Parathyroid adenoma (tissue), 2 donors: ENCODE measurements around the gene ST6GALNAC4.

Source experiments
- H2AFZ ChIP-seq: fragments of 300-600 bp; sonication (generic); one replicate; pipeline ENCODE4 v1.7.0; 2017; ENCODE audit warnings: antibody characterized with exemption, mild to moderate bottlenecking
- H3K27ac ChIP-seq: fragments of 300-600 bp; sonication (generic); one replicate; pipeline ENCODE4 v1.7.0; 2017
- H3K27me3 ChIP-seq: fragments of 300-600 bp; sonication (generic); one replicate; pipeline ENCODE4 v1.7.0; 2017; ENCODE audit warnings: low read length; ENCODE audit not compliant: control insufficient read depth, insufficient read depth
- H3K36me3 ChIP-seq: fragments of 300-600 bp; sonication (generic); one replicate; pipeline ENCODE4 v1.7.0; 2017; ENCODE audit warnings: low read length; ENCODE audit not compliant: control insufficient read depth, insufficient read depth
- H3K4me1 ChIP-seq: fragments of 300-600 bp; sonication (generic); one replicate; pipeline ENCODE4 v1.7.0; 2017; ENCODE audit warnings: control low read depth
- H3K4me2 ChIP-seq: fragments of 300-600 bp; sonication (generic); one replicate; pipeline ENCODE4 v1.7.0; 2017; ENCODE audit warnings: low read length
- H3K4me3 ChIP-seq: fragments of 300-600 bp; sonication (generic); one replicate; pipeline ENCODE4 v1.7.0; 2017; ENCODE audit warnings: low read depth, low read length
- H3K79me2 ChIP-seq: fragments of 300-600 bp; sonication (generic); one replicate; pipeline ENCODE4 v1.7.0; 2017; ENCODE audit warnings: control low read depth
- H3K9ac ChIP-seq: fragments of 300-600 bp; sonication (generic); one replicate; pipeline ENCODE4 v1.7.0; 2017; ENCODE audit warnings: mild to moderate bottlenecking
- H3K9me3 ChIP-seq: fragments of 300-600 bp; sonication (generic); one replicate; pipeline ENCODE4 v1.7.0; 2017; ENCODE audit warnings: low read length; ENCODE audit not compliant: control insufficient read depth
- TF ChIP-seq, protein P1 (sequence below): fragments of 300-600 bp; sonication (generic); IDR thresholded peaks from one replicate; pipeline ENCODE4 v1.7.0; 2017; ENCODE audit warnings: antibody characterized with exemption, mild to moderate bottlenecking
- donor health status: primary hyperparathyroidism.

ST6GALNAC4 gene

DNA sequence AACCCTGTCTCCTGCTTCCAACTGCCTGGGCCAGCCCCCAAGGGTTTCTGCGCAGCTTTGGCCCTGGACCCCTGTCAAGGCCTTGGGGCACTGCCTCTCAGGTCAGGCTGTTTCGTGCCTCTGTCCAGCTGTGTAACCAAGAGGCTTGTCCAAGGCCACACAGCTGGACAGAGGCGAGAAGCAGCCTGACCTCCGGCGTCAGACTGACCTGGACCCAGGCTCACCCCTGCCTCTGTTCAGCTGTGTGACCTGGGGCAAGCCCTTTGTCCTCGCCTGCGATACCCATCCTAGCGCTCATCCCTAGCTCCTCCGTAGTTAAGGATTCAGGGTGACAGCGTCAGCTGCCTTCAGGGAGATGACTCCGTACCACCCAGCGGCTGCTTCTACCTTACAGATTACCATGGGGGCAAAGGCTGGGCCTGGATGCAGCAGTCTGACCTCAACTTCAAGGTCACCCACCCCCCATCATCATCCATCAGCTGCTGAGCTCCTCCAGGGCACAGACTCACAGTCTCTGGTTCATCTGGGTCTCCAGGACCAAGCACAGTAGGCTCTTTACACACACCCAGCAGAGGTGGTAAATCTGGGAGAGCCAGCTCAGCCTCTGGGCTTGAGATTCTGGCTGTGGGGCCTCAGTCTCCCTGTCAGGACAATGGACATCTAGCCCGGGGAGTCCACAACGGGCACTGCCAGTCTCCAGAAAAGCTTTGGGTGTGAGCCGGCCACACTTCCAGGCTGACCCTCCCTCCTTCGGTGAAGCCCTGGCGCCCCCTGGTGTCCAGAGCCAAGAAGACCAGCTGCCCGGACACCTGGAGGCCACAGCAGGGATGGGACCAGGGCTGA, 47.3 kb downstream of the ST6GALNAC4 start:
- Histone ChIP-seq H2AFZ (no peak overlapping the region), H3K4me2 (no peak overlapping the region), H3K27ac (no peak overlapping the region), H3K9ac (no peak overlapping the region), H3K79me2 (no peaks in the 10 kb centered on the region), H3K4me3 (no peak overlapping the region), H3K9me3 (no peaks in the 10 kb centered on the region), H3K27me3 (no peaks in the 10 kb centered on the region), H3K36me3 (no peaks in the 10 kb centered on the region), H3K4me1 (peaks cover 11% of the 10 kb centered on the region)
- TF ChIP-seq, protein P1, sequence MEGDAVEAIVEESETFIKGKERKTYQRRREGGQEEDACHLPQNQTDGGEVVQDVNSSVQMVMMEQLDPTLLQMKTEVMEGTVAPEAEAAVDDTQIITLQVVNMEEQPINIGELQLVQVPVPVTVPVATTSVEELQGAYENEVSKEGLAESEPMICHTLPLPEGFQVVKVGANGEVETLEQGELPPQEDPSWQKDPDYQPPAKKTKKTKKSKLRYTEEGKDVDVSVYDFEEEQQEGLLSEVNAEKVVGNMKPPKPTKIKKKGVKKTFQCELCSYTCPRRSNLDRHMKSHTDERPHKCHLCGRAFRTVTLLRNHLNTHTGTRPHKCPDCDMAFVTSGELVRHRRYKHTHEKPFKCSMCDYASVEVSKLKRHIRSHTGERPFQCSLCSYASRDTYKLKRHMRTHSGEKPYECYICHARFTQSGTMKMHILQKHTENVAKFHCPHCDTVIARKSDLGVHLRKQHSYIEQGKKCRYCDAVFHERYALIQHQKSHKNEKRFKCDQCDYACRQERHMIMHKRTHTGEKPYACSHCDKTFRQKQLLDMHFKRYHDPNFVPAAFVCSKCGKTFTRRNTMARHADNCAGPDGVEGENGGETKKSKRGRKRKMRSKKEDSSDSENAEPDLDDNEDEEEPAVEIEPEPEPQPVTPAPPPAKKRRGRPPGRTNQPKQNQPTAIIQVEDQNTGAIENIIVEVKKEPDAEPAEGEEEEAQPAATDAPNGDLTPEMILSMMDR: peak; percentile 67

- Histone ChIP-seq H3K27ac (no peak overlapping the region), H3K36me3 (no peaks in the 10 kb centered on the region), H3K79me2 (no peaks in the 10 kb centered on the region), H3K9me3 (no peaks in the 10 kb centered on the region), H3K4me2 (no peak overlapping the region), H3K27me3 (no peaks in the 10 kb centered on the region), H3K9ac (no peak overlapping the region), H2AFZ (no peak overlapping the region), H3K4me1 (peaks cover 11% of the 10 kb centered on the region), H3K4me3 (no peak overlapping the region)
- TF ChIP-seq, protein P1: no peak
Observed at GRCh38 chr9:127868278-127868902, 48.5 kb downstream of the ST6GALNAC4 start.

DNA sequence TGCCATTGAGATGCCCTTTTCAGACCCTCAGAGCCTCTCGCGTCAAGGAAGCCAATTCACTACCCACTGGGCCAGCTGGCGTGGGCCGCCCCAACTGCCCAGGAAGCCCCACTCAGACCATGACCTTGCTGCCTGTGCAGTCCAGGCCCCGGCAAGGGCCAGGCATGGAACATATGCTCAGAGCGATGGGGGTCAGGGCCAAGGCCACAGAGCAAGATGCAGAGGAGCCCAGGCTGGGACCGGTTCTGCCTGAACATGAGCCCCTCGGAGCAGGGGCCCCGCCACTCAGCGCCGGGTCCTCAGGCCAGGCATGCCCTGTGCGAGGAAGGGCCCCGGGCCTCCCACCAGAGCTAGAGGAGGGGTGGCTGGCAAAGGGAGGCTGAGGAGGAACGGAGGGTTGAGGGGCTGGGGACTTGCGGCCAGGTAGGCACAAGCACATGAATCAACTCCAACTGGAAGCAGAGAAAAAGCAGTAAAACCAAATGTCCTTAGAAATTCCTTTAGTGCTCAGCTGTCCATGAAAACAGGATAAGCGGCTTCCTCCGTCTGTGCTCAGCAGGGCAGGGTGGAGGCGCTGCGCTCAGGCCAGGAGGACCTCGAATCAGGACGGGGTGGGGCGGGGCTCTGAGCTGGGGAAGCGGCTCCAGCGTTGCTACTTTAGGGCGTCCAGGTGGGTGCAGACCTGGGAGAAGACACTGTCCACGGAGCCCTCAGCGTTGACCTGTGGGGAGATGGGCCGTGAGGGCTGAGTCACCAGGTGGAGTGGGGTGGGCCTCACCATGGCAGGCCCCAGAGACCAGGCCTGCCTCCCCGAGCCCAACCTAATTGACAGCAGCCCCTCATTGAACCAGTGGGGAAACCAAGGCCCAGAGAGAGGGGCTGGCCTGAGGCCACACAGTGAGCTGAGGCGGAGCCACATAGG, 49.2 kb downstream of the ST6GALNAC4 start:
- TF ChIP-seq, protein P1: no peak
- H3K4me1 ChIP-seq: peaks cover 11% of the 10 kb centered on the region
- no peak overlapping the region for H2AFZ ChIP-seq
- no peak overlapping the region for H3K4me2 ChIP-seq
- no peak overlapping the region for H3K4me3 ChIP-seq
- H3K36me3 ChIP-seq: no peaks in the 10 kb centered on the region
- H3K79me2 ChIP-seq: no peaks in the 10 kb centered on the region
- H3K27me3 ChIP-seq: no peaks in the 10 kb centered on the region
- H3K9ac ChIP-seq: no peak overlapping the region
- H3K27ac ChIP-seq: no peak overlapping the region
- no peaks in the 10 kb centered on the region for H3K9me3 ChIP-seq

DNA sequence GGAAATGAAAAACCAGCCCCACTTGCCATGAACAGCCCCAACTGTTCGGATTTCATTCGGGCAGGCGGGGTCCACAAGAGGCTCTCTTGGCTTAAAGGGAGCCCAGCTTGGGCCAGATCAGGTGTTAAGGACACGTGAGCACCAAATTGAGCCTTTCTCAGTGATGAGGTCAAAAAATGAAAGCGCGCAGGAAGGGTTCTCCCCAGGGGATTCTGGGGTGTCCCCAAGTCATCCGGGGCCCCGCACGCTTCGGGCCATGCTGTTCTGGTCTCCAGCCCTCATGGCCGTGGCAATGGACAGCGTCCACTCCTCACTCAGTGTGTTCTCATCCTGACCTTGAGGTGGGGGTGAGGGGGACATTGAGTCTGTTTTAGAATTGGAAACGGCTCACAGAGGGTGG, 50.3 kb downstream of the ST6GALNAC4 start:
- Histone ChIP-seq H3K79me2 (no peaks in the 10 kb centered on the region), H3K27me3 (no peaks in the 10 kb centered on the region), H3K9ac (no peak overlapping the region), H3K4me2 (no peak overlapping the region), H2AFZ (no peak overlapping the region), H3K4me1 (peaks cover 11% of the 10 kb centered on the region), H3K4me3 (no peak overlapping the region), H3K36me3 (no peaks in the 10 kb centered on the region), H3K9me3 (no peaks in the 10 kb centered on the region), H3K27ac (no peak overlapping the region)
- TF ChIP-seq, protein P1: no peak
